UCSD-AML1 (cell line): ENCODE measurements around the gene INO80.

ENCODE experiments used
- DNase-seq: peaks from one replicate; lab custom pipeline; 2025; ENCODE audit not compliant: unreplicated experiment; lab: John Stamatoyannopoulos, UW

INO80 gene

DNA sequence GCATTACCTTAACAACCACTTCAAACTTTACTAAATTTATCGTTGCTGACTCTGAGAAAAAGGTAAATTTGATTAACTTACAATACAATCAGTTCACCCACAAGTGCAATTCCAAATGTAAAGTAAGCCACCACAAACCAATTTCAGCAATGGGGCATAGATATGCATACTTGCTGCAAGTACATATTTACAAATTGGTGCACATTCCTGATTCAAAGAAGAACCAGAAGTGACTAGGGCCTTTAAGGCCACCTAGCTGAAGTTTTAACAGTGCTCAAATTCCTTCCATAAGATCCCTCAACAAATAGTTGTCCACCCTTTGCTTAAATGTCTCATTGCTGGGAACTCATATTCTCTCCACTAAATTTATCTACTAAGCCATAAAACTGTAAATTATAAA is 67.2 kb downstream of the INO80 start:
- no peak for DNase-seq

DNA sequence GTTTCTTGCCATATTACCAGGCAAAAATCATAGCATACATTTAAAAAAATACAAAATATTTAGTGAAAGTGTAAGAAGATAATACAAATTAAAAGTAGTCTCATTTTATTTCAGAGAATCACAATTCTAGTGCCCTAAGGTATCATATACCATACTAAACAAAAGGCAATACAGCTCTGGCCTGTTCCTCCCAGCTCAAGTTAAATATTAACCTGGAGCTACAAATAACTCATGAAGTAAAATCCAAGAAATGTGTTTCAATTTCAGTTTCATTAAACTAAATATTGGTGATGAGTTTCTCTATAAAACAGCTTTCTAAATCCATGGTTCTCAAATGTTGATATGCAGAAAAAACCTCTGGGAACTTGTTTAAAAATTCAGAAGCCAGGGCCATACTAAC is 67.7 kb downstream of the INO80 start:
- DNase-seq: no peak

DNA sequence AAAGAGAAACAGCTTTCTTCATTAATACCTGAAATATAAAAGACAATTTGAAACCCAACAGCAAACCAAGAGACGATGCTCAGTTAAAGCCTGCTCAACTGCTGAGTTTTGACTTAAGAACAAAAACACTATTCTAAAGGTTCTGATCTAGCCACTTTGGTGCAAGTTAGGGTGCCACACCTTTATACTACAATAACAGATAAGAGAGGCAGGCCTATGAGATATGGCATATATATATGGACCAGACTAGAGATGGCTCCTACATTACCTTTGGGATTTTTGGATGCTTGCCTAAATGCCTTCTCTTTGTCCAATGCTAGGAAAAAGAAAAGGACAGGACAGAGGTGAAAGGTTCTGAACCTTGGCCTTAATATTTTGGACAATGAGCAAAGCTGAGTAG is 68.6 kb downstream of the INO80 start:
- no peak for DNase-seq

DNA sequence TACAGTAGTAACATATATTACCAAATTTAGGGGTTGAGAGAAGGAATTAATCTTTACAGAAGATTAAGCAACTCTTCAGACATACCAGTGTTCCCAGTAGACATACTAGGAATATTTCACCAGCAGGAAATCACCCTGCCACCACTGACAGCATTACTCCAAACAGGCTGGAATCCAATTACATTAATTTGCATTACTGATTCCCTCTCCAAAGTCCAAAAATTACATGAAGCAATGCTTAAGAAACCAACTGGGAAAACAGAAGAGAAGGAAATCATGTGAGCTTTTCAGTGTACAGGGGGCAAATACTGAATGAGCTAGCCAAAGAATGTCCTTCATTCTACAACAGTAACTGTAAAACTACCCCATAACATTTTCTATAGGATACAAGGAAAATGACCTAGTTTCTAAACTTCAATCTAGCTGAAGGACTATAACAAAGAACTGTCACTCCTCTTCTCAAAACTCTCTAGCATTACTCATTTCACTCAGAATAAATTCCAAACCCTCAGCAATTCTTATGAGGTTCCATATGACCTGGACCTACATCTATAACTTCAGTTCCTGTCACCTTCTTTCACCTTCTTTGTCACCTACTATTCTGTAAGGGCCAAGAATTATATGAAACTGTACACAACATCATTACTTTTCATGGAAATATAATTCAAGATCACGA is 72.7 kb downstream of the INO80 start:
- no peak for DNase-seq

DNA sequence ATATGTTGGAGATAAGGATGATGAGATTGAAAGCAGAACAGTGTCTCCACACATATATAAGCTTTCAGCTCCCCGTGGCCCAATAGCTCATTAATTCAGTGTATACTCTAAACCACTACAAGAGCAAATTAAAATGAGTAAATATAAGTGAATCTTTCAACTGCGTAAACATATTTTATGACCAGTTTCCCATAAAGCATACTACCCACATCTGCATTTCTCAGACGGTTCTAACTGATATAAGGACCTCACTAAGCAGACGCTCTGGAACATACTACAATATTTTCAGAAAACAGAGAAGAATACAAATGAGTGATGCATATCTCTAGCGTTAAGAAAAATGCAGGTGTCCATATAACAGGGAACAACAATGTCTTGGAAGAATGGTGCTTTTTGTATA is 73.2 kb downstream of the INO80 start:
- DNase-seq: no peak

DNA sequence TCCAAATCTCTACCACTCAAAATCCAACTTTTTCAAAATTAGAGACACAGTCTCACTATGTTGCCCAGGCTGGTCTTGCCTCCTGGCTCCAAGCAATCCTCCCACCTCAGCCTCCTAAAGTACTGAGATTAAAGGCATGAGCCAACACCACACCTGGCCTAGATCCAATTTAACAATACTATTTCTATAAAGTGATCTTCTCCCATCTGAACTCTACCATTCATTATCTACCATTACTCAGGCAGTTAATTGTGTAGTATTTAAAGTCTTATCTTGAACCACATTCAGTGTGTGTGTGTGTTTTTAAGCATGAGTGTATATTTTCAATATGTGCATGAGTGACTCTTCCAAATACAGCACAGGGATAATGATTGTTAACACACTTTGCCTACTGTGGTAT is 77.0 kb downstream of the INO80 start:
- DNase-seq: no peak

DNA sequence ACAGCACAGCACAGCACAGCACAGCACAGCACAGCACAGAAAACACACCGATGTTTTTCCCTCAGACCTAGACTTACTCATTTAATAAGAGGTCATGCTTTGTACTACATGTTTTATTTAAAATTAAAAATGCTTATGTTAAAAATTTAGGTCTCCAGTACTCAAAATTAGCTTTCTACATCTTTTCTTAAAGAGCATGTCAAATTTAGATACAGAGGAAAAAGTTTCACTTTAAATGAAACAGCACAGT is 84.1 kb downstream of the INO80 start:
- no peak for DNase-seq

DNA sequence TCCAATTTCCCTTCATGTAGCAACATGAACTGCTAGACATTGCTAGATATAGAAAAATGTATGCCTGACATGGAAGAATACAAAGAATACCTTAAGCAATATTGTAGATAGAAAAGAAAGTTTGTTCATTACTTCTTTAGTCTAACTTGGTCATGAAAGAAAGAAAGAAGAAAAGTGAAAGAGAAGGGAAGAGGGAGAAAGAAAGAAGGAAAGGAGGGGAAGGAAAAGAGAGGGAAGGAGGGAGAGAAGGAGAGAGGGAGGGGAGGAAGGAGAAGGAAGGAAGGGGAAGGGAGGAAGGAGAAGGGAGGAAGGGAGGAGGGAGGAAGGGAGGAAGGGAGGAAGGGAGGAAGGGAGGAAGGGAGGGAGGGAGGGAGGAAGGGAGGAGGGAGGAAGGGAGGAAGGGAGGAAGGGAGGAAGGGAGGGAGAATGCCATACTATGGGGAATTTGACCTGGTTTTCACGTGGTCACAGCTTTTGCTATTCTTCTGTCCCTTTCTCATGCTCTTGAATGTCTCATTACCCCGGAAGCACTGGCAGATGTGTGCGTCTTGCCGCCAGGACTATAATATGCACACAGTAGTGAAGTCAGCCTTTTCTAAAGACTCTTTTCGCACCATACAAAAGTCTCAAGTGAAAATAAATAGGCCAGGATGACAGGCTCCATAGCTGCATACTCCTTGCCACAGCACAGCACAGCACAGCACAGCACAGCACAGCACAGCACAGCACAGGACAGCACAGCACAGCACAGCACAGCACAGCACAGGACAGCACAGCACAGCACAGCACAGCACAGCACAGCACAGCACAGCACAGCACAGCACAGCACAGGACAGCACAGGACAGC is 84.6 kb downstream of the INO80 start:
- DNase-seq: no peak

DNA sequence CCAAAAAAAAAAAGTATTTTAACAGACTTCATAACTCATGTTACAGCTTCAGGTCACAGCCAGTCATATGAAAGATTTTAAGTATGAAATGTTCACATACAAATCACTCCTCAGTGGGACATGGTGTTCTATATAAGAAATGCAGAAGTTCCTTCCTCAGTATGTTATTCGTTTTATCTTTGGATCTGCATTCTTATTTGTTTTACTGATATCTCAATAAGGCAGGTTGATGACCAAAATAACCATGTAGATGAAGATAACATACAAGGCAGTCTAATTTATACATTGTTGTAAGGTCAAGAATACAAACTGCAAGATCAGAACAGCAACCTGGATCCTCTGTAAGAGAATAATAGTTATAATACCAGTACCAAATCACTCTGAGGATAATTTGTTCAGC is 87.2 kb downstream of the INO80 start:
- DNase-seq: no peak

DNA sequence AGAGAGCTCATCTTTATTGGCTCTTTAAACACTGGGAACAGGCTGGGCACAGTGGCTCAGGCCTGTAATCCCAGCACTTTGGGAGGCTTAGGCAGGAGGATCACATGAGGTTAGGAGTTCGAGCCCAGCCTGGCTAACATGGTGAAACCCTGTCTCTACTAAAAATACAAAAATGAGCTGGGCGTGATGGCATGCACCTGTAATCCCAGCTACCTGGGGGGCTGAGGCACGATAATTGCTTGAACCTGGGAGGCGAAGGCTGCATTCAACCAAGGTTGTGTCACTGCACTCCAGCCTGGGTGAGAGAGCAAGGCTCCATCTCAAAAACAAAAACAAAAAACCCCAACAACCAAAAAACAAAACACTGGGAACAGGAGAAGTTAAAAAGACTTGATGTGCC is 90.7 kb downstream of the INO80 start:
- DNase-seq: no peak

DNA sequence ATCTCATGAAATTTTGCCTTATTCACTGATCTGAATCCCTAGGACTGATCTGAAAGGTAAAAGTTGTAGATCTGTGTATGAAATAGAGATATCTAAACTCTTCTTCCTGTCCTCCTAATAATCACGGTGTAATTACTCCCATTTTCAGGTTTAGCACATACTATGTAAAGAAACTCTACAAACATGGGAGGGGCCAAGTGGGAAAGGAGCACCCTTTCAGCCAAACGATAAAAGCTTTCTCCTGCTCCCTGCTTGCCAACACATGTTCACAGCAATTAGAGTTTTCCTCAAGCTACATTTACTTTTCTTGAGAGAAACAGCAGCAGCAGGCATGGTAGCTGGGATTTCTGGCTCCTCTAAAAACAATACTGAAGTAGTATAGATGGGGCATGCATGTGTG is 91.2 kb downstream of the INO80 start:
- no peak for DNase-seq

DNA sequence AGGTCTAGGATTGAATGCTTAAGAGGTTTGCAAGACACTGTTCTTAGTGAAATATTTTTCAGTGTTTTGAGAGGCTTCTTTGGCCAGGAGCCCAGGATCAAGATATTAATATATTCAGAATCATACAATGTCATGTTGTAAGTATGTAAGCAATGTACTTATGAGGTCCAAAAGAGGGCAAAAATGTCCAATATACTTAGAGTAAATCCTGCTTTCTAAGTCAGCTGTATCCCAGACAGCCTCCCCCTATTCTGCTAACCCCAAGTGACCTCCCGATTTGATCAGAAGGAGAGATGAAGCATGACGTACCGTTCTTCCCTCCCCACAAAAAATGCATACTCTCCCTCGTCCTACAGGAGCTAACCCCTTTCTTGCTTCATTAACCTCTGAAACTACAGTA is 91.9 kb downstream of the INO80 start:
- no peak for DNase-seq

DNA sequence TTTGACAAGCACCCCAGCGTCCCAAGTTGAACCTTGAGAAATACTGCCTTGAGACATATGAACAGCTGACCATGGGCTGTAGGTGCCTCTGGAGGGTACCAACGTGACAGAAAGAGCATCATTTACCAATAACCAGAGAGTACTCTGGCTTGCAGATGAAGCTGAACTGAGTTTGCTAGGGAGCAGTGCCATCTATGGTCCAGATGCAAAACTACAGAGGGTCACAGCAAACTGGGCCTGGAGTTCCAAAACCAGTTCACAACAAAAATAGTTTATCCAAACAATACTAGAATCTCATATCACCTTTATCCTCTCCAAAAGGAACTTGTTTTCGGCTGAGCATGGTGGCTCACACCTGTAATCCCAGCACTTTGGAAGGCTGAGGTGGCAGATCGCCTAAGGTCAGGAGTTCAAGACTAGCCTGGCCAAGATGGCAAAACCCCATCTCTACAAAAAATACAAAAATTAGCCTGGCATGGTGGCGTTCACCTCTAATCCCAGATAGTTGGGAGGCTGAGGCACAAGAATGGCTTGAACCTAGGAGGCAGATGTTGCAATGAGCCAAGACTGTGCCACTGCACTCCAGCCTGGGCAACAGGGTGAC is 93.5 kb downstream of the INO80 start:
- DNase-seq: peak; percentile 27

DNA sequence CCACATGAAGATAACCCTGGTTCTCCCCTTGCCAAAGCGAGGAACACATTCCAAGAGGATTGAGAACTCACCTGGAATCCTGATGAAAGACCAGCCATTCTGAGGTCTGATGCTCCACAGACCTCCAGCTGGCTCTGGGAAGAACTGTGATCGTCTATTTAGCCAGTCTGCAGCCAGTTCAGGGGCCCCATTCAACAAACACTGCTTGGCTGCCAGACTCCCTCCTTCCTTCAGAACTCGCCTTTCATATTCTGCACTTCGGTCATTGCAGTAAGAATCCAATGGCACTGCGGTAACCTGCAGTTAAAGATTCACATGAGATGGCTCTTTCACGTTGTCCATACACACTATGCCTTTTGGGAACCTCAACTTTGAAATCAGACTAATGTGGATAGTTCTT is 95.3 kb downstream of the INO80 start:
- DNase-seq: no peak

DNA sequence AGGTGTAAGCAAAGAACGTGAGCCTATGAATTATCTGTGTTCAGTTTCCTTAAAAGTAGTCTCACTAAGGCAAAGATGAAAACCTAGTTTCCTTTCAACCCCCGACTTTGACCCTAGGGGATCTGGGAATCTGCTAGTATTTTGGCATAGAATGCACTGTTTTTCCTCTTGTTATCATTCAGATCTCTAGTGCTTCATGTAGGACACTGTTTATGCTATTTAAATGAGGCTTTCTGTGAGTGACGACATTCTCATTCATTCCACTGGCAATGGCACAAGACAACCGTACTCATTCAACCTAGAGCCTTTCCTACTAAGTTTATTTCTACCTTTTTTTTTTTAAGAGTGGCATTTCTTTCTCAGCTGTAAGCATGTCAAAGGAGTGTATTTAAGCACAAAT is 95.8 kb downstream of the INO80 start:
- no peak for DNase-seq

DNA sequence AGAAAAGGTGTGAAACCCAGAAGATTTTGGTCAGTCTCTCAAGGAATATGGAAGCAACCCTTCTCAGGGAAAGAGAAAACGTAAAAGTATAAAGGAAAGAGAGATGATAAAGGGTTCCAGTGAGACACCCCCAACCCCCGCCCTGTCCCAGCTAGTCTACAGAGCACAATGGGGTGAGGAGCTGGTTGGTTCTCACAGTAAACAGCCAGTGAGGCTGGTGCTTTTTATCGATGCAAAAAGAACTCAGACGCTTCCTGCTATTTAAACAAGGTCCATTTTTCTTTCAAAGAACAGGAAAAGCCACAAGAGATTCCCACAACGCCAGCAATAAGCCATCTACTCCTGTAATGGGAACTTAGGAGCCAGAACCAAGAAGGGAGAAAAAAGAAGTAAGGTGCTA is 96.9 kb downstream of the INO80 start:
- DNase-seq: no peak

DNA sequence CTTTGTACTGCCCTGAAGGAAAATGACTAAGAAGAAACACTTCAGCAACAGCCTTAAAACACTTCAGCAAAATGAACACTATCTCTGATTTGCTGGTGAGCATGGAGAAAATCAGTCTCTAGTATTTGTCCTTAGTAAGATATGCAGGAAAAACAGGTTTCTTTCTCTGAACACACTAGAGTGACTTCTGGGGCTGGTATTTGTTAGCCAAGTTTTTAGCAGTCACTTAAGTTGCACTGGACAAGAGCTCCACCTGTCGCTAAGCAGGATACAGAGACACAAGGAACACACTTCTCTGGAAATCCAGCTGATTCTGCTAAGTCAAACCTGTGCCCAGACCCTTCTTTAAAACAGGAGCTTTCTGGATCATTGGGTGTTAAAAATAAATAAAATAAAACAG is 97.5 kb downstream of the INO80 start:
- no peak for DNase-seq

DNA sequence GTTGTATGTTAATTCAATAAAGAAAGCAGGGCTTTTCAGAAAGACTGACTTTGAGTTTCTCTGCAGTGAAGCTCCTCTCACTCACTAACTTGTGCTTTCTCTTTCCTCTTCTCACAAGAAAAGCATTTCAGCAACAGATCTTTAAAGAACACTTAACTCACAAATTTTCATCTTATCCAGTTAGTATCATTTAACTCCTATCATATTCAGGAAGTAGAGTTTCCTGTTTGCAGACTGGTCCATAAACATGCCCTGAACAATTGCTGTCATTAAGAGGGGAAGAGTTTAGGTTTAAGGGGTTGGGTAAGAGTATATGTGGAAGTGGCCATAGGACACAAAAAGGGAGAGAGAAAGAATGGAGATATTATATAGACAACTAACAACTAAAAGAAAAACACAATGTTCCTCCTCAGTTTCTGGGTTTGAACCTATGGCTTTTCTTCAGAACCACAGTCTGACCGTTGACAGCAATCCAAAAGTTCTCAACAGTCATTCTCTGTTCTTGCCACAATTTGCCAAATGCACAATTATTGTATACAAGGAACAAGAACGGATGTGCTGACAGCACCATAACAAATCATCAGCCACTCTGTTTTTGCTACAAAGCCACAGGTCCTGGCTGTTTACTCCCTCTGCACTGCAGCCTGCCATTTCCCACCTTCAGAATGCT is 98.9 kb downstream of the INO80 start:
- DNase-seq: no peak

DNA sequence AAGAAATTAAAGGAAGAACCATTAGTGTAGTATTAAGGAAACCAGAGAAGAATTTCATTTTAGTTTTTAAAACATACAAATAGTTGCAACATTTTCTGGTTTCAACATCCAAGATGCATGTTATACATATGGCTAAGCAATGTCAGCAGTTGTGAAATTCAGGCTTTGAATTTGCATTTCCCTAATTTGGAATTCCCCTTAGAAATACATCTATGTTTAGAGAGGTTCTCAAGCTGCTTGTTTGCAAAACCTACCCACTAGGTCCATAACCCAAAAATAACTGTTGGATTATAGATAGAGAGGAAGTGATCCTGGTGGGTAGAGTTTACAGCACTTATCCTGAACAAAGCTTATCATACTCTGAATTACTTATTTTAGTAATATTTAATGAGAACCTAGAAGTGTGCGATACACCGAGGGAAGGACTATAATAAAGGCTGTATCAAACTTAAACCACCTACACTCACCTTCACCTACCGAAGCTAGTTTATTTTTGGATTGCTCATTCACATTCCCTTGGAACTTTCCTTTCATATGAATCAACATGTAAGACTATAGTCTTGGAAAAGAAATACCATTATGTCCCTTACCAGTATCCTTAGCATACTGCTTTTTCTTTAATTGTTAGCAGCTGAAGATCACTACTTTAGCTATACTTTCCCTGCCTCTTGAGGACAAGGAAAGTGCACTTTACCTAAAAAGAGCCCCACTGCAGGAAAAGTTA is 102.2 kb downstream of the INO80 start:
- DNase-seq: no peak

DNA sequence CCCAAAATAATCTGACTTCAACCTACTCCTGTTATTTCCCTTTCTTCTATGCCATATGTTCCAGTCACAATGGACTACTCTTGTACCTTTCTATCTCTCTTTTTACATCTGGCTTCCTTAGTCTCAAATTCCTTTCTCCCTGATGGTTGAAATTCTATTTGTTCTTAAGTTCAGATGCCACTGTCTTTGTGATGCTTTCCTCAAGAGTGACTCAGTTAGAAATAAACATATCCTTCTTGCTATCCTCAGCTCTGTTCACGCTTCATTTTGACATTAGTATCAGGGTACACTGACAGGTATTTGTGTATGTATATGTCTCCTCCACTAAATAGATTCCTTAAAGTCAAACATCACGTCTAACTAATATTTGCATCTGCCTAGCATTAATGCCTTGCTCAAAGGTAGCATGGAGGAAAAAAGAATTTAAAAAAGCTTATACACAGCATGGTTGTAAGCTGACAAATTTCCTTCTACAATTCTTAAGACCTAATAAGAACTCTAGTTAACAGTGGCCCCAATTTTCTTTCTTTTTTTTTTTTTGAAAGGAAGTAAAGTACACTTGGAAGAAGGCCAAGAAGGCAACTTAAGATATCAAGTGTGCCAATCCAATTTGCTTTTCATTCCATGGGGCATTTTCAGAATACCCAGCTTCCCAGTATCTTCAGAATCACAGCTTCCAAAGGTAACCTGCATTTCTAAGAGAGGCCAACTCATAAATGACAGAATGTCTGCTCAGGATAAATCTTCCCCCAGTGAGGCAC is 104.8 kb downstream of the INO80 start:
- no peak for DNase-seq

DNA sequence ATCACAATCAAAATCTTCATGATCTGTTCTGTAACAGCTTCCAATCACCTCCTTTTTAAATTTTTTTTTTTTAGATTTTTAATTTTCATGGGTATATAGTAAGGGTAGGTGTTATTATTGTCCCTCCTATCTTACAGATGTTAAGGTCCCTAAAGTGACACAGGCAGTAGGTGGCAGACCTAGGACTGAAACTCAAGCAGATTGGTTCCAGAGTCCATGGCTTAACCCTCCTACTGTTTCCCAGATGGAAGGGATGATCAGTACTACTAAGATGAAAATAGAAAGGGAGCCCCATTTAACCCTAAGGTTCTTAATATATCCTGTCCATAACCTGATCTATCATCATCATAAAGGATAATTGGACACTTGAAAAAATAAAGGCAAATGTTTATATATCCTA is 105.7 kb downstream of the INO80 start:
- no peak for DNase-seq
